HepG2 (cell line): ENCODE measurements around the gene HACE1. TPM values are rescaled to one million over a fixed set of nuclear protein-coding genes. Genes with fewer than 3 reads are reported as not detected.

Experiments
- ATAC-seq: fragments of 200-7000 bp; cut with Tn5 transposase; 3 replicates; pipeline ENCODE4 v1.9.1; 2020; ENCODE audit warnings: mild to moderate bottlenecking, moderate library complexity
- BruUV-seq: library from RNA; stranded (reverse); fragments of 400-500 nt; replicated peaks from 2 replicates; lab custom pipeline; 2021; lab: Mats Ljungman, UMichigan
- CTCF ChIA-PET: fragments of 300-600 bp; formaldehyde crosslinking; extraction: SDS; loops from one replicate; lab custom pipeline; 2021; ENCODE audit warnings: low total read pairs, inconsistent platforms, low intra/inter-chr PET ratio; lab: Yijun Ruan, JAX
- POLR2A ChIA-PET: fragments of 350-600 bp; sonication (Branson Sonifier 250); formaldehyde crosslinking; loops from one replicate; lab custom pipeline; 2020; ENCODE audit warnings: antibody characterized with exemption, inconsistent platforms; lab: Yijun Ruan, JAX
- DNase-seq: peaks from one replicate; pipeline ENCODE4 v3.0.0-alpha.2; 2015; ENCODE audit warnings: low spot score
- FAIRE-seq: peaks from 3 replicates; lab custom pipeline; 2011; peaks lifted over from hg19 to GRCh38; lab: Jason Lieb, UNC
- H2AFZ ChIP-seq: one replicate; pipeline ENCODE4 v1.6.1; 2011; ENCODE audit warnings: low read length, inconsistent platforms
- H3K27ac ChIP-seq: fragments of 300-600 bp; 3 replicates; pipeline ENCODE4 v1.8.0; 2011; ENCODE audit warnings: mixed run types, mild to moderate bottlenecking, mixed read lengths, low read length, inconsistent platforms; ENCODE audit not compliant: insufficient read depth; ENCODE audit errors: extremely low read length
- H3K27me3 ChIP-seq, 2 experiments: fragments of 200-600 bp in 1 of 2; 2 replicates in 1 of 2; 3 replicates in 1 of 2; pipeline versions ENCODE4 v1.6.0 to v1.8.0; 2011; ENCODE audit warnings: low read length in 2 of 2, mild to moderate bottlenecking in 2 of 2, moderate library complexity in 2 of 2, inconsistent platforms in 1 of 2; ENCODE audit not compliant: insufficient read depth in 2 of 2, control insufficient read depth in 1 of 2
- H3K36me3 ChIP-seq, 2 experiments: fragments of 200-600 bp in 1 of 2; replicated peaks in 1 of 2; 2 replicates in 1 of 2; 3 replicates in 1 of 2; pipeline versions ENCODE4 v1.5.1 to v1.8.0; 2011; ENCODE audit warnings: low read length in 2 of 2, inconsistent platforms in 1 of 2; ENCODE audit not compliant: insufficient read depth in 2 of 2, control insufficient read depth in 1 of 2
- H3K4me1 ChIP-seq: 2 replicates; pipeline ENCODE4 v1.5.1; 2012; ENCODE audit warnings: low read length, inconsistent platforms; ENCODE audit not compliant: insufficient read depth
- H3K4me2 ChIP-seq: 2 replicates; pipeline ENCODE4 v1.6.0; 2011; ENCODE audit warnings: low read depth, low read length, inconsistent platforms
- H3K4me3 ChIP-seq, 3 experiments: fragments of 200-600 bp in 1 of 3; sonication (generic), shearing (Covaris generic) in 1 of 3; replicated peaks in 1 of 3; 2 replicates each; pipeline ENCODE4 v1.5.1; 2011 to 2016; ENCODE audit warnings: low read length in 3 of 3, inconsistent platforms in 2 of 3, low read depth in 2 of 3, mild to moderate bottlenecking in 2 of 3, control low read depth in 1 of 3, mixed read lengths in 1 of 3; ENCODE audit not compliant: insufficient read depth in 1 of 3
- H3K79me2 ChIP-seq: one replicate; pipeline ENCODE4 v1.6.1; 2011; ENCODE audit warnings: low read length, inconsistent platforms; ENCODE audit not compliant: insufficient read depth
- H3K9ac ChIP-seq: 2 replicates; pipeline ENCODE4 v1.6.0; 2011; ENCODE audit warnings: mild to moderate bottlenecking, low read depth, low read length, inconsistent platforms; ENCODE audit not compliant: insufficient read depth
- H3K9me3 ChIP-seq: 2 replicates; pipeline ENCODE4 v1.5.1; 2012; ENCODE audit warnings: mild to moderate bottlenecking, low read length
- H4K20me1 ChIP-seq: 2 replicates; pipeline ENCODE4 v1.6.0; 2011; ENCODE audit warnings: inconsistent platforms, mild to moderate bottlenecking, low read length, moderate library complexity; ENCODE audit not compliant: insufficient read depth
- REST ChIP-seq, 2 experiments: IDR thresholded peaks; 2 replicates each; pipeline ENCODE4 v1.6.1; 2011 to 2012; ENCODE audit warnings: low read length in 2 of 2, borderline replicate concordance in 1 of 2, low read depth in 1 of 2, mild to moderate bottlenecking in 1 of 2, moderate library complexity in 1 of 2
- ZNF225 ChIP-seq: sonication (generic); formaldehyde crosslinking; IDR thresholded peaks from 2 replicates; pipeline ENCODE4 v1.4.0; 2020; ENCODE audit warnings: mild to moderate bottlenecking, missing genetic modification reagents
- ZNF260 ChIP-seq: sonication (generic); formaldehyde crosslinking; IDR thresholded peaks from 2 replicates; pipeline ENCODE4 v1.4.0; 2020; ENCODE audit warnings: missing genetic modification reagents, low read depth, mild to moderate bottlenecking, borderline replicate concordance
- ZNF282 ChIP-seq: fragments of 450-650 bp; IDR thresholded peaks from 2 replicates; pipeline ENCODE4 v1.6.1; 2018; ENCODE audit not compliant: partially characterized antibody
- ZNF557 ChIP-seq: sonication (generic); formaldehyde crosslinking; IDR thresholded peaks from 2 replicates; pipeline ENCODE4 v1.4.0; 2020; ENCODE audit warnings: missing genetic modification reagents
- ZNF724P ChIP-seq: sonication (generic); formaldehyde crosslinking; IDR thresholded peaks from 2 replicates; pipeline ENCODE4 v1.8.0; 2022; ENCODE audit warnings: missing genetic modification reagents, borderline replicate concordance
- WGBS: methylation state at CpG from one replicate; pipeline ENCODE4 v1.1.6; 2017; ENCODE audit warnings: low lambda C conversion rate; 5-methylcytosine and 5-hydroxymethylcytosine counted together
- in situ Hi-C: cut with HindIII; loops from 2 replicates; pipeline ENCODE4 v1.10.0; 2017; ENCODE audit warnings: low pct_unique_long_range_greater_than_20kb; ENCODE audit not compliant: extremely low pct_ligation_motif_present
- intact Hi-C: fragments of 100-400 bp; cut with micrococcal nuclease; formaldehyde crosslinking; loops from one replicate; pipeline ENCODE4 v1.10.0; 2022; ENCODE audit not compliant: unreplicated experiment
- polyA plus RNA-seq, 8 experiments: library from polyadenylated mRNA; depleted of rRNA in 3 of 8; stranded (reverse) in 7 of 8; unstranded in 1 of 8; fragments of >200 nt; fragmentation: Illumina TruSeq in 4 of 8; extraction: Trizol in 4 of 8; gene quantifications; 2 replicates each; pipeline versions ENCODE4 v1.2.1 to v1.2.3, GENCODE V29; 2011 to 2016; ENCODE audit warnings: low read depth in 4 of 8, missing spikeins in 1 of 8, mixed read lengths in 1 of 8; ENCODE audit not compliant: insufficient read depth in 1 of 8
- total RNA-seq, 5 experiments: library from RNA; depleted of rRNA; stranded (reverse); fragments of >200 nt; fragmentation: Illumina TruSeq; extraction: Trizol; gene quantifications; 2 replicates each; pipeline ENCODE4 v1.2.3, GENCODE V29; 2016; ENCODE audit warnings: low read depth in 1 of 5

HACE1 gene
- total and polyA plus RNA-seq, 2 of the 13 experiments (the other 11 are each of a cell fraction or from before 2014, with no cell fraction given): 8.9 to 11.4 TPM

DNA sequence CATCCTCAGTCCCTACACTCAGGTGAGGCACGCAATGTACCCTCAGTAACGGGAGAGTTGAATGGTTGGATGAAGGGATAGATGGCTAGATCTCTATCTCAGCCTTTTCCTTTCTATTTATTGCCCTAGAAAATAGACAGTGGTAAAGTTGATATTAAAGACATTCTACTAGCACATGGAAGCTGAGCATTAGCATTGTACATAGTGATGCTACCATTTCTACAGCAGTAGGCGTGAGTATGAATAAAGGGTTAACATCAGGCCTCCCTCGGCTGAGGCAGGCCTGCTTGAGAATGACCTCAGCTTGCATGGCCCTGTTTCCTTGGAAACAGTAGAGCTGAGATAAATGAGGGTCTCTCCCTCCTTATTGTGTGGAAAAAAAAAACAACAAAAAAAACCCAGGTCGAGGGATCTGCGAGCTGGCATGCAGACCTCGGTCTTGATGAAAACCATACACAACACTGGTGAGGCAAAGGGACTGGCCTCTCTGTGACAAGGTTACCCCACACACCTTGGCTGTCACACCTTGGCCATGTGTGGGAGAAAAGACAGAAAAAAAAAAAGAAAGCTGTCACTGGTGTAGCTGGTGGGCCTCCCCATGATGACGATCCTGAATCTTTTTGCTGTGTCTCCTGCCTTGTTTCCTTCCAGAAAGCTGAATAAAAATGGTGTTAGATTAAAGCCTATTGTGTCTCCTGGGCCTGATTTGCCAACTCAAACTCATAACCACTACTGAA is 160.0 kb downstream of the HACE1 start:
- in situ Hi-C loops: no loop called here
- TF ChIP-seq ZNF724P (CRISPR knock-in tag) (no peak), ZNF282 (no peak), ZNF225 (no peak), REST (IDR thresholded peaks at IDR 0.05; ENCODE audit: borderline replicate concordance in 1 of 2, low read depth in 1 of 2, low read length in 2 of 2) (no peak), ZNF260 (CRISPR knock-in tag) (no peak), ZNF557 (CRISPR knock-in tag) (no peak)
- H3K36me3 ChIP-seq: no peaks in the 10 kb centered on the region
- H4K20me1 ChIP-seq: no peaks in the 10 kb centered on the region
- no peak overlapping the region for H3K9ac ChIP-seq
- no peaks in the 10 kb centered on the region for H3K79me2 ChIP-seq
- WGBS: 56% methylated on average over 8 of the region's 8 CpGs
- ChIA-PET CTCF (no interaction called here), POLR2A (no interaction called here)
- no peak overlapping the region for H3K27ac ChIP-seq
- no peak overlapping the region for H3K4me3 ChIP-seq
- FAIRE-seq (no peak), ATAC-seq (no peak), DNase-seq (no peak)
- H3K27me3 ChIP-seq: no peaks in the 10 kb centered on the region
- H3K4me1 ChIP-seq: no peaks in the 10 kb centered on the region
- BruUV-seq: no TSS peak
- H3K4me2 ChIP-seq: no peak overlapping the region
- no peak overlapping the region for H2AFZ ChIP-seq
- no peaks in the 10 kb centered on the region for H3K9me3 ChIP-seq
- intact Hi-C loops: no loop called here
